NCI-H2196 (cell line): ENCODE results near the gene SOBP.

ENCODE experiments used
- DNase-seq: peaks from one replicate; lab custom pipeline; 2025; ENCODE audit not compliant: unreplicated experiment; lab: John Stamatoyannopoulos, UW

The SOBP gene

GRCh38 chr6:107613651-107614379, 123.9 kb downstream of the SOBP start:
- DNase-seq, result no peak

DNA sequence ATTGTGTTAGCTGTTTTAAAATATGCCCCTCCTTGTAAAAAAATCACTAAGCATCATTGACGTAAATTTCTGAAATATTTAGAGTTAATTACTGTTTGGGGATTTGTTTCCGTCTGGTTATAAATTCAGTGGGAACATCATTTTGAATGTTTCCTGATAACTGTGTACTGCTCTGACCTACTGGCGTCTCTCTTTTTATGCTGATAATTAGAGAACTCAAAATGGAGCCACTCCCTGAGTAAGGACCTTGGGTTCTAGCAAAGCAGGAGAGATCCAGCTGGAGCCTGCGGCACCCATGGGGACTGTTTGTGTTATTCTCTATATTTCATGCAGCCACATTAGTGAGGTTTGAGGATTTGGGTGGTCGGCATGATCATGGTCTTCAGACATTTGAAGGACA, 124.9 kb downstream of the SOBP start:
- no peak for DNase-seq

DNA sequence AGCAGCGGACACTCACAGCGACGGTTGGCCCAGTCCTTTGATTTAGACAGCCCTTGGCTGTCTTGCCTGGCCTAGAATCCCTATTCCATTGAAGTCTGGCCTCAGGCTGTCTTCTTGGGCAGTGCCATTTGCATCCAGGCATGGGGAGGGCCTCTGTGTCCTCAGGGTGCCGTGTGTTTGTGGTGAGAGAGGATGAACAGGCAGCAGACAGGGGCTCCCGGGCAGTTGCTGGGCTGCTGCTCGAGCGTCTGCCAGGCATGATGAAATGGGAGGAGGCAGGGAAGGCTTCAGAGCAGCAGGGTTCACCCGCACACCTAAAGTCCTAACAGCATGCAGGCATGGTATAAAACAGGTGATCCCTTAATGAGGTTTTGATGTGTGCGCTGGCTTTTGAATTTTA, 126.9 kb downstream of the SOBP start:
- no peak for DNase-seq

- no peak for DNase-seq
These were observed 127.5 kb downstream of the SOBP start for GRCh38 chr6:107617341-107617932.

DNA sequence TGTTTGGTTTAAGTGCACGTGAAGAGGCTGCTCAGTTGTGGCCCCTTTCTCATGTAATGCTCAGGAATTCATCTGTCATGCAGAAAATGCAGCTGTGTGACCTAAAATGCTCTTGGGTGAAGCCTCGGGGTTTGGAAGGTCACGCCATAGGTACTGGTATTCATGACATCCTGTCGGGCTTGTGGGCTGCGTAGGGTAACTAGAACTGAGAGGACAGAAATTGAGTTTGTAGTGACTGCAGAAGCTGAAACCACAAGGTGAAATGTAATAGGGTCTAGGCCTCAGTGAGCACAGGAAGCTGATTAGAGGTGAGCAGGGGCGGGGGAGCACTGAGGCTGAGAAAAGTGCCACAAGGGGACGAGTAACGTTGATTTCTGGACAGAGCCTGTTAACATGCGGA, 128.8 kb downstream of the SOBP start:
- no peak for DNase-seq

DNA sequence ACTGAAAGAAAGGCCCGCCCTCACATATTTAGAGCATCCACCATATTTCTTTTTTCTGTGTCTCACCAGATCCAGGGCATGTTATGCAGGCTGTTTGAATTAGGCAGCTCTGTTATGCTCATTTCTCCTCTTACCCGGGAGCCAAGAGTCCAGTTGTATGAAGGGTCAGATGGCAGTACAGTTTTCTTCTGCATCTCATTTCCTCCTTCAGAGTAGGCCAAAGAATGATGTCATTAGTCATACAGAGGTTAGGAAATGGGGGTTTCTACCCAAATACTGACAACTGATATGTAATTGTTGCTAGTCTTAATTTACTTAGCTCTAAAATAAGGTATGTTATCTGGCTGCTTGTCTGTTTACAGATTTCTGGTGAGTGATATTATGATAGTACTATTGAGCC, 130.8 kb downstream of the SOBP start:
- DNase-seq, result peak; percentile 76

GRCh38 chr6:107621229-107621937, 131.5 kb downstream of the SOBP start:
- DNase-seq, result peak; percentile 78

- DNase-seq, result no peak
These were observed 132.4 kb downstream of the SOBP start for GRCh38 chr6:107622269-107622668.

DNA sequence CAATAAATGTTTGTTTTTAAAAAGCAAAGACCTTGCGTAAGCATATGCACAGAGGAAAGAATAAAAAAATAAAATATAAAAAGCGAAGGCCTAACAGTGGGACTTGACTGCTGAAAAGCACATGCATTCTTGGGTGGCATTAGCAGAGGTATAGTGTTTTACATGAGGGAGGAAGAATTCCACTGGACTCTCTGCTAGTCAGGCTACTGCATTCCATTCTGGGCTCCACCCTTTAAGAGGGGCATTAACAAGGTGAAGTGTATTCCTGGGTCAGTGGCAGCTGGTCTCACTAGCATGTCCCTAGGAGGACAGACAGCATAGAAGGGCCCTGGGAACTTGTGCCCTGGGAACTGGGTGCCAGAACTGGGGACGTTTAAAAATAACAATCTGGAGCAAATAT, 134.1 kb downstream of the SOBP start:
- no peak for DNase-seq

GRCh38 chr6:107624541-107624940, 134.6 kb downstream of the SOBP start:
- DNase-seq, result no peak

- DNase-seq, result peak; percentile 81
These were observed 135.3 kb downstream of the SOBP start for GRCh38 chr6:107625264-107625663.

DNA sequence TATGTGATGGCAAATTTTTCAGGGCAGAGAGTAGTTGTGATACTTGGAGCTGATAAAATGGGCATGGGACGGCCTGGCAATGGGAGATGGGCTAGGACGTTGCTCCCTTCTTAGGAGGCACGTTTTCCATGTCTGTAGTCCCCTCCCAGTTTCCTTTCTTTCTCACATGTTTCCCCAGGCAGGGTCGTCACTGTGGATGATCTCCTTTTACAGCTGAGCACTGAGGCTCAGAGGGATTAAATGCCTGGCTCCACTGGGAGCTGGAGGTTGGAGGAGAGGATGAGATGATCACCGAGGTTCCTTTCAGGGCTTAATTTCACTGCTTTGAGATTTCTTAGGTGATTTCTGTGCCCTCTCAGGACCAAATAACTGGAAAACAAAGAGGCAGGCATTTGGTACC, 136.7 kb downstream of the SOBP start:
- DNase-seq, result no peak

GRCh38 chr6:107627969-107628368, 138.1 kb downstream of the SOBP start:
- DNase-seq, result no peak

GRCh38 chr6:107628878-107629277, 139.0 kb downstream of the SOBP start:
- DNase-seq, result no peak

- peak; percentile 68 for DNase-seq
These were observed 139.7 kb downstream of the SOBP start for GRCh38 chr6:107629548-107630129.

- DNase-seq, result no peak
These were observed 140.5 kb downstream of the SOBP start for GRCh38 chr6:107630348-107630977.

GRCh38 chr6:107632381-107633136, 142.6 kb downstream of the SOBP start:
- no peak for DNase-seq

- no peak for DNase-seq
These were observed 143.9 kb downstream of the SOBP start for GRCh38 chr6:107633680-107634323.

GRCh38 chr6:107634324-107635056, 144.6 kb downstream of the SOBP start:
- no peak for DNase-seq
